ENCODE measurements around the gene POC1B. TPM values are rescaled to one million over a fixed set of nuclear protein-coding genes. Genes with fewer than 3 reads are reported as not detected.

The POC1B gene
- total RNA-seq, 1 experiment from 2014 or later = 40.3 TPM

- H3K4me3 Mint-ChIP-seq (ENCODE audit: low read depth, unreplicated experiment) = no peak overlapping the region
- TF ChIP-seq CTCF (IDR thresholded peaks at IDR 0.05; ENCODE audit: unreplicated experiment) = no peak
- intact Hi-C loops (cut with micrococcal nuclease; ENCODE audit: unreplicated experiment) = loop anchor here (5.0 kb wide), 2 partner anchors 32 to 152 kb away; partner anchors contain the start of gene DUSP6
These were observed 21.1 kb downstream of the POC1B start for GRCh38 chr12:89504560-89505346.

GRCh38 chr12:89501793-89502192, 24.1 kb downstream of the POC1B start:
- Mint-ChIP-seq H3K27ac (ENCODE audit: unreplicated experiment) (no peak overlapping the region), H3K4me3 (ENCODE audit: low read depth, unreplicated experiment) (no peak overlapping the region), H3K4me1 (ENCODE audit: low read depth, unreplicated experiment) (peaks cover 54% of the 10 kb centered on the region), H3K9me3 (ENCODE audit: low read depth, unreplicated experiment) (peaks cover 3% of the 10 kb centered on the region), H3K36me3 (ENCODE audit: insufficient read depth, unreplicated experiment) (peaks cover 17% of the 10 kb centered on the region), H3K27me3 (ENCODE audit: unreplicated experiment) (no peaks in the 10 kb centered on the region)
- TF ChIP-seq CTCF (IDR thresholded peaks at IDR 0.05; ENCODE audit: unreplicated experiment) = no peak
- intact Hi-C loops (cut with micrococcal nuclease; ENCODE audit: unreplicated experiment) = no loop called here
- BruUV-seq (replicated peaks) = no TSS peak
- CTCF ChIA-PET = no interaction called here
- DNase-seq = no peak

More at GRCh38 chr12:89504560-89505346, 21.1 kb downstream of the POC1B start:
- BruUV-seq (replicated peaks) = no TSS peak
- Mint-ChIP-seq H3K27ac (ENCODE audit: unreplicated experiment) (peak overlapping the region; percentile 97), H3K4me1 (ENCODE audit: low read depth, unreplicated experiment) (peaks cover 66% of the 10 kb centered on the region), H3K36me3 (ENCODE audit: insufficient read depth, unreplicated experiment) (peaks cover 25% of the 10 kb centered on the region), H3K9me3 (ENCODE audit: low read depth, unreplicated experiment) (peaks cover 7% of the 10 kb centered on the region), H3K27me3 (ENCODE audit: unreplicated experiment) (no peaks in the 10 kb centered on the region)
- CTCF ChIA-PET = no interaction called here
- no peak for DNase-seq

- TF ChIP-seq CTCF (IDR thresholded peaks at IDR 0.05; ENCODE audit: unreplicated experiment) = no peak
- intact Hi-C loops (cut with micrococcal nuclease; ENCODE audit: unreplicated experiment) = no loop called here
- CTCF ChIA-PET = no interaction called here
- Mint-ChIP-seq H3K4me3 (ENCODE audit: low read depth, unreplicated experiment) (no peak overlapping the region), H3K27ac (ENCODE audit: unreplicated experiment) (no peak overlapping the region), H3K36me3 (ENCODE audit: insufficient read depth, unreplicated experiment) (peaks cover 17% of the 10 kb centered on the region), H3K27me3 (ENCODE audit: unreplicated experiment) (no peaks in the 10 kb centered on the region), H3K4me1 (ENCODE audit: low read depth, unreplicated experiment) (peaks cover 42% of the 10 kb centered on the region), H3K9me3 (ENCODE audit: low read depth, unreplicated experiment) (peaks cover 3% of the 10 kb centered on the region)
- DNase-seq = no peak
- BruUV-seq (replicated peaks) = no TSS peak
These were observed 26.0 kb downstream of the POC1B start for GRCh38 chr12:89499857-89500256.

GRCh38 chr12:89497467-89497866, 28.4 kb downstream of the POC1B start:
- CTCF ChIA-PET = interaction anchor here (1.4 to 2.4 kb wide), 4 partner anchors 10 to 27 kb away, joined by 5 to 11 read pairs (median 7); partner anchors contain the start of gene GALNT4
- peaks cover 59% of the 10 kb centered on the region for H3K4me1 Mint-ChIP-seq (ENCODE audit: low read depth, unreplicated experiment)
- no peak for DNase-seq
- peak overlapping the region; percentile 14 for H3K4me3 Mint-ChIP-seq (ENCODE audit: low read depth, unreplicated experiment)
- H3K36me3 Mint-ChIP-seq (ENCODE audit: insufficient read depth, unreplicated experiment) = peaks cover 18% of the 10 kb centered on the region
- BruUV-seq (replicated peaks) = no TSS peak
- intact Hi-C loops (cut with micrococcal nuclease; ENCODE audit: unreplicated experiment) = no loop called here
- H3K9me3 Mint-ChIP-seq (ENCODE audit: low read depth, unreplicated experiment) = peaks cover 3% of the 10 kb centered on the region
- no peak for TF ChIP-seq CTCF (IDR thresholded peaks at IDR 0.05; ENCODE audit: unreplicated experiment)
- H3K27ac Mint-ChIP-seq (ENCODE audit: unreplicated experiment) = peak overlapping the region; percentile 73
- H3K27me3 Mint-ChIP-seq (ENCODE audit: unreplicated experiment) = no peaks in the 10 kb centered on the region
